IMR-90 (cell line): ENCODE results near the gene TRAF4. TPM values are rescaled to one million over a fixed set of nuclear protein-coding genes. Genes with fewer than 3 reads are reported as not detected.

Experiments used
- ATAC-seq: fragments of 200-7000 bp; cut with Tn5 transposase; 2 replicates; pipeline ENCODE4 v1.9.1; 2020; ENCODE audit warnings: low read depth, mild to moderate bottlenecking, moderate library complexity
- BruUV-seq: library from RNA; stranded (reverse); fragments of 400-500 nt; replicated peaks from 2 replicates; lab custom pipeline; 2021; lab: Mats Ljungman, UMichigan
- CTCF ChIA-PET: fragments of 300-600 bp; formaldehyde crosslinking; extraction: SDS; loops from one replicate; lab custom pipeline; 2021; ENCODE audit warnings: antibody characterized with exemption; lab: Yijun Ruan, JAX
- POLR2A ChIA-PET: fragments of 300-600 bp; sonication (Branson Sonifier 250); formaldehyde crosslinking; loops from one replicate; lab custom pipeline; 2022; ENCODE audit warnings: antibody characterized with exemption; ENCODE audit not compliant: unreplicated experiment; lab: Charles Lee
- DNase-seq: peaks from one replicate; pipeline ENCODE4 v3.0.0; 2013
- H2AFZ ChIP-seq: replicated peaks from 2 replicates; pipeline ENCODE3; 2013; ENCODE audit warnings: low read length, mild to moderate bottlenecking; ENCODE audit not compliant: poor library complexity
- H2AK5ac ChIP-seq: 2 replicates; pipeline ENCODE4 v1.6.1; 2013; ENCODE audit warnings: low read depth, low read length, inconsistent platforms
- H2AK9ac ChIP-seq: replicated peaks from 2 replicates; pipeline ENCODE3; 2013; ENCODE audit warnings: mild to moderate bottlenecking, low read depth, low read length, moderate library complexity; ENCODE audit not compliant: poor library complexity
- H2BK120ac ChIP-seq: 2 replicates; pipeline ENCODE4 v1.6.1; 2013; ENCODE audit warnings: low read depth, low read length, inconsistent platforms
- H2BK15ac ChIP-seq: 3 replicates; pipeline ENCODE4 v1.6.1; 2013; ENCODE audit warnings: low read depth, low read length, inconsistent platforms
- H2BK20ac ChIP-seq: 2 replicates; pipeline ENCODE4 v1.6.1; 2013; ENCODE audit warnings: low read depth, mild to moderate bottlenecking, inconsistent platforms, low read length, moderate library complexity
- H2BK5ac ChIP-seq: 2 replicates; pipeline ENCODE4 v1.6.1; 2013; ENCODE audit warnings: mild to moderate bottlenecking, low read depth, low read length, inconsistent platforms; ENCODE audit not compliant: poor library complexity, severe bottlenecking
- H3K14ac ChIP-seq: replicated peaks from 2 replicates; pipeline ENCODE4 v1.6.1; 2013; ENCODE audit warnings: low read depth, low read length, inconsistent platforms
- H3K18ac ChIP-seq: 2 replicates; pipeline ENCODE4 v1.6.1; 2013; ENCODE audit warnings: low read depth, low read length, control low read depth
- H3K23ac ChIP-seq: 2 replicates; pipeline ENCODE4 v1.6.1; 2013; ENCODE audit warnings: low read depth, low read length, inconsistent platforms
- H3K27ac ChIP-seq: 2 replicates; pipeline ENCODE4 v1.5.1; 2013; ENCODE audit warnings: mild to moderate bottlenecking, control low read depth, low read length; ENCODE audit not compliant: insufficient read depth
- H3K27me3 ChIP-seq: 2 replicates; pipeline ENCODE4 v1.6.1; 2013; ENCODE audit warnings: low read length; ENCODE audit not compliant: control insufficient read depth, insufficient read depth
- H3K36me3 ChIP-seq: 2 replicates; pipeline ENCODE4 v1.6.1; 2013; ENCODE audit warnings: low read length, mixed read lengths; ENCODE audit not compliant: control insufficient read depth, insufficient read depth
- H3K4ac ChIP-seq: 2 replicates; pipeline ENCODE4 v1.6.1; 2013; ENCODE audit warnings: low read depth, low read length, inconsistent platforms
- H3K4me1 ChIP-seq: 2 replicates; pipeline ENCODE4 v1.6.1; 2013; ENCODE audit warnings: low read length, mixed read lengths; ENCODE audit not compliant: control insufficient read depth, insufficient read depth
- H3K4me2 ChIP-seq: 2 replicates; pipeline ENCODE4 v1.6.1; 2013; ENCODE audit warnings: low read depth, mild to moderate bottlenecking, control low read depth, low read length, moderate library complexity
- H3K4me3 ChIP-seq: 2 replicates; pipeline ENCODE4 v1.5.1; 2013; ENCODE audit warnings: low read depth, mild to moderate bottlenecking, control low read depth, low read length, moderate library complexity; ENCODE audit not compliant: insufficient read depth
- H3K56ac ChIP-seq: 2 replicates; pipeline ENCODE4 v1.6.1; 2013; ENCODE audit warnings: low read length, inconsistent platforms; ENCODE audit not compliant: insufficient read depth; ENCODE audit errors: extremely low read depth
- H3K79me1 ChIP-seq, 2 experiments: 2 replicates each; pipeline ENCODE4 v1.6.1; 2013; ENCODE audit warnings: low read length in 2 of 2, inconsistent platforms in 1 of 2, low read depth in 1 of 2
- H3K9ac ChIP-seq: 2 replicates; pipeline ENCODE4 v1.6.1; 2013; ENCODE audit warnings: low read depth, low read length, control low read depth
- H3K9me1 ChIP-seq: 2 replicates; pipeline ENCODE4 v1.6.1; 2013; ENCODE audit warnings: low read length, inconsistent platforms; ENCODE audit not compliant: insufficient read depth
- H3K9me3 ChIP-seq: 2 replicates; pipeline ENCODE4 v1.6.1; 2013; ENCODE audit warnings: low read length; ENCODE audit not compliant: control insufficient read depth, insufficient read depth
- H4K20me1 ChIP-seq: 2 replicates; pipeline ENCODE4 v1.6.1; 2013; ENCODE audit warnings: low read length, inconsistent platforms; ENCODE audit not compliant: insufficient read depth
- H4K5ac ChIP-seq: 2 replicates; pipeline ENCODE4 v1.6.1; 2013; ENCODE audit warnings: mild to moderate bottlenecking, low read depth, low read length, control low read depth
- H4K8ac ChIP-seq, 2 experiments: 2 replicates each; pipeline ENCODE4 v1.6.1; 2013; ENCODE audit warnings: low read depth in 2 of 2, low read length in 2 of 2, control low read depth in 1 of 2, inconsistent platforms in 1 of 2
- H4K91ac ChIP-seq: 2 replicates; pipeline ENCODE4 v1.6.1; 2013; ENCODE audit warnings: low read depth, low read length, inconsistent platforms; ENCODE audit not compliant: insufficient read depth
- RAD21 ChIP-seq: IDR thresholded peaks from 2 replicates; pipeline ENCODE4 v1.6.1; 2012; ENCODE audit warnings: low read length, improper control_type of control experiment
- WGBS, 2 experiments: methylation state at CpG; one replicate each; pipeline versions ENCODE4 v1.1.5 to v1.1.7; 2013; ENCODE audit warnings: missing lambda C conversion rate in 2 of 2; ENCODE audit not compliant: insufficient read length in 1 of 2; ENCODE audit errors: extremely low coverage in 2 of 2; 5-methylcytosine and 5-hydroxymethylcytosine counted together
- dilution Hi-C: fragments of 300-500 bp; cut with HindIII; formaldehyde crosslinking; loops from one replicate; pipeline ENCODE4 v1.14.3; 2018; ENCODE audit warnings: low sequenced_read_pairs; ENCODE audit not compliant: unreplicated experiment
- in situ Hi-C: fragments of 300-500 bp; cut with MboI; formaldehyde crosslinking; loops from 3 replicates; pipeline ENCODE4 v1.14.3; 2019; ENCODE audit warnings: low sequenced_read_pairs, inconsistent platforms, mixed read lengths
- intact Hi-C: fragments of 100-400 bp; cut with micrococcal nuclease; formaldehyde crosslinking; loops from 2 replicates; pipeline ENCODE4 v1.10.0; 2022
- polyA plus RNA-seq, 3 experiments: library from polyadenylated mRNA; depleted of rRNA; stranded (reverse); fragments of >200 nt; gene quantifications; 2 replicates each; pipeline ENCODE4 v1.2.3, GENCODE V29; 2012; ENCODE audit warnings: low replicate concordance in 1 of 3
- total RNA-seq: library from RNA; depleted of rRNA; stranded (reverse); fragments of >200 nt; gene quantifications from 2 replicates; pipeline ENCODE4 v1.2.3, GENCODE V29; 2012

Gene TRAF4
- total and polyA plus RNA-seq, 2 of the 4 experiments (the other 2 are of a cell fraction): 36.9 to 63.2 TPM

- no TSS peak for BruUV-seq
- intact Hi-C loops: loop anchor here (10.0 kb wide), 1 partner anchor 50 kb away; no protein-coding TSS in a partner anchor
- Histone ChIP-seq H3K4ac (no peak overlapping the region), H3K14ac (no peak overlapping the region), H2AK9ac (no peak overlapping the region), H2AFZ (no peak overlapping the region), H3K23ac (no peak overlapping the region), H3K36me3 (peaks cover 16% of the 10 kb centered on the region), H2BK5ac (no peak overlapping the region), H4K8ac (no peak overlapping the region), H3K4me3 (no peak overlapping the region), H2BK15ac (no peak overlapping the region), H3K4me1 (peaks cover 4% of the 10 kb centered on the region; the same call in 1 of the 2 replicates), H2BK120ac (no peak overlapping the region), H3K9ac (no peak overlapping the region), H3K18ac (no peak overlapping the region), H3K9me1 (no peaks in the 10 kb centered on the region), H2AK5ac (no peak overlapping the region), H3K79me1 (peaks cover 18 to 45% of the 10 kb centered on the region in 2 experiments), H3K56ac (no peak overlapping the region), H3K4me2 (no peak overlapping the region), H3K9me3 (no peaks in the 10 kb centered on the region), H4K91ac (no peak overlapping the region), H4K5ac (no peak overlapping the region), H4K20me1 (peaks cover 28% of the 10 kb centered on the region; the same call in 1 of the 2 replicates), H2BK20ac (no peak overlapping the region), H3K27me3 (no peaks in the 10 kb centered on the region), H3K27ac (no peak overlapping the region)
- dilution Hi-C loops: no loop called here
- in situ Hi-C loops: no loop called here
- ChIA-PET POLR2A (no interaction called here), CTCF (interaction anchor here (0.6 to 2.7 kb wide), 6 partner anchors 10 to 968 kb away, joined by 3 to 22 read pairs (median 8); partner anchors contain the start of genes FLOT2 and TLCD1)
- ATAC-seq (no peak), DNase-seq (no peak)
- no peak for TF ChIP-seq RAD21
- WGBS, 2 experiments: 100% methylated on average over 1 of the region's 4 CpGs; no CpG with 5 or more reads in 1 of the 2 experiments
Observed at GRCh38 chr17:28765038-28765437, 21.2 kb downstream of the TRAF4 start.
